Testis (tissue), 3 donors: Measurements from ENCODE around the gene TMEM109. TPM values are rescaled to one million over a fixed set of nuclear protein-coding genes. Genes with fewer than 3 reads are reported as not detected.
A peak's percentile ranks its signal among the peaks of the same experiment; 100 is the strongest.

Experiments used
- DNase-seq: peaks from one replicate; pipeline ENCODE4 v3.0.0-alpha.2; 2019
- H3K27ac ChIP-seq, 2 donors: fragments of 200-600 bp; sonication (generic); one replicate each; pipeline ENCODE4 v1.5.1; 2019
- H3K27me3 ChIP-seq: fragments of 200-600 bp; sonication (generic); one replicate; pipeline ENCODE4 v1.5.1; 2019
- H3K36me3 ChIP-seq: fragments of 200-600 bp; sonication (generic); one replicate; pipeline ENCODE4 v1.5.1; 2017; ENCODE audit warnings: low read depth; ENCODE audit errors: missing control alignments
- H3K4me1 ChIP-seq: fragments of 200-600 bp; sonication (generic); one replicate; pipeline ENCODE4 v1.5.1; 2019
- H3K4me3 ChIP-seq, 2 donors: fragments of 200-600 bp; sonication (generic); one replicate each; pipeline ENCODE4 v1.5.1; 2017 to 2019
- H3K9me3 ChIP-seq: fragments of 200-600 bp; sonication (generic); one replicate; pipeline ENCODE4 v1.5.1; 2017
- POLR2A ChIP-seq: fragments of 450-650 bp; IDR thresholded peaks from one replicate; pipeline ENCODE4 v1.6.1; 2017; ENCODE audit warnings: antibody characterized with exemption, mild to moderate bottlenecking, moderate library complexity
- WGBS, 2 donors: methylation state at CpG; one replicate each; pipeline ENCODE4 v1.1.5; 2018; 5-methylcytosine and 5-hydroxymethylcytosine counted together
- intact Hi-C: fragments of 100-400 bp; cut with DNase I; formaldehyde crosslinking; loops from one replicate; pipeline ENCODE4 v1.15.1; 2023; ENCODE audit warnings: low total_unique reads
- polyA plus RNA-seq: library from polyadenylated mRNA; stranded (reverse); fragments of 350-450 nt; fragmentation: Illumina TruSeq; extraction: RNeasy Lipid Tissue Mini Kit (QIAGEN cat#74804); gene quantifications from one replicate; pipeline ENCODE4 v1.2.3, GENCODE V29; 2014; ENCODE audit warnings: low read depth, low replicate concordance; ENCODE audit not compliant: insufficient read depth
- total RNA-seq, 2 donors: library from RNA; depleted of rRNA; stranded (reverse); fragments of >200 nt; gene quantifications; one replicate each; pipeline ENCODE4 v1.2.3, GENCODE V29; 2016
- TF ChIP-seq, protein P1 (sequence below), 3 experiments: fragments of 450-650 bp in 2 of 3; fragments of 200-600 bp in 1 of 3; sonication (generic) in 1 of 3; IDR thresholded peaks; one replicate each; pipeline ENCODE4 v1.5.1; 2016 to 2019; ENCODE audit warnings: antibody characterized with exemption in 3 of 3, mild to moderate bottlenecking in 2 of 3, moderate library complexity in 1 of 3

The TMEM109 gene
- total and polyA plus RNA-seq, 3 donors from 2014 or later = 28.1 to 59.1 (median 46.7) TPM

DNA sequence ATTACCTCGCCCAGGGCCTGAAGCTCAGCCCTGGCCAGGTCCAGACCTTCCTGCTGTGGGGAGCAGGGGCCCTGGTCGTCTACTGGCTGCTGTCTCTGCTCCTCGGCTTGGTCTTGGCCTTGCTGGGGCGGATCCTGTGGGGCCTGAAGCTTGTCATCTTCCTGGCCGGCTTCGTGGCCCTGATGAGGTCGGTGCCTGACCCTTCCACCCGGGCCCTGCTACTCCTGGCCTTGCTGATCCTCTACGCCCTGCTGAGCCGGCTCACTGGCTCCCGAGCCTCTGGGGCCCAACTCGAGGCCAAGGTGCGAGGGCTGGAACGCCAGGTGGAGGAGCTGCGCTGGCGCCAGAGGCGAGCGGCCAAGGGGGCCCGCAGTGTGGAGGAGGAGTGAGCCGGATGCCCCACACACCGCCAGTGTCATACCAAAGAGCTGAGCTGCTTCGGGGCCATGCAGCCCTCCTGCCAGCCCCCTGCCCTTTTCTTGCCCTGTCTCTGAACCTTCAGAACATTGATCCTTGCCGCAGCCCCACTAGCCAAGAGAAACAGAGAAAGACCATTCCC, 7.9 kb downstream of the TMEM109 start:
- Histone ChIP-seq H3K4me1 (peaks cover 18% of the 10 kb centered on the region), H3K27me3 (no peaks in the 10 kb centered on the region), H3K4me3 (no peak overlapping the region), H3K9me3 (no peaks in the 10 kb centered on the region), H3K27ac (no peak overlapping the region), H3K36me3 (no peaks in the 10 kb centered on the region)
- DNase-seq = no peak
- WGBS, 2 donors = 67 to 86% methylated on average over 6 to 23 of the region's 23 CpGs
- no peak for TF ChIP-seq POLR2A
- intact Hi-C loops = no loop called here

DNA sequence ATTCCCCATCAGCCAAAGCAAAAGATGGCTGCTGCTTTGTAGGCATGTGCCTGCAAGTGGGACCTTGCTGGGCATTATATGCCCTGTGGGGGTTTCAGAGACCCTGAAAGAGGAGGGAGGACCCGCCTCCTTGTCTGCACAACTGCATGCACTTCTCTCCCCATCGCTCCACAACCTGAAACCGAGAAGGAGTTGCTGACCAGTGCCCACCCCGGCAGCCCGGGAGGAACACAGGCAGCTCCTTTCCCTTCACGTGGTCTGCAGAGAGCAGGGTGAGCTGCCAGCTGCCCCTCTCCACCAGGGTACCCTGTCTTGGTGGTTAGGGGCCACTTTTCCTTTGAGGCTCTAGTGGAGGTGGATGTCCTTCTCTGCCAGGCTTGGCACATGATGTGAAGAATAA, 8.9 kb downstream of the TMEM109 start:
- no peak overlapping the region for H3K4me3 ChIP-seq
- no peak overlapping the region for H3K27ac ChIP-seq
- 73 to 85% methylated on average over 6 of the region's 6 CpGs for WGBS, 2 donors
- no peaks in the 10 kb centered on the region for H3K36me3 ChIP-seq
- peaks cover 15% of the 10 kb centered on the region for H3K4me1 ChIP-seq
- no peak for DNase-seq
- TF ChIP-seq, protein P1, sequence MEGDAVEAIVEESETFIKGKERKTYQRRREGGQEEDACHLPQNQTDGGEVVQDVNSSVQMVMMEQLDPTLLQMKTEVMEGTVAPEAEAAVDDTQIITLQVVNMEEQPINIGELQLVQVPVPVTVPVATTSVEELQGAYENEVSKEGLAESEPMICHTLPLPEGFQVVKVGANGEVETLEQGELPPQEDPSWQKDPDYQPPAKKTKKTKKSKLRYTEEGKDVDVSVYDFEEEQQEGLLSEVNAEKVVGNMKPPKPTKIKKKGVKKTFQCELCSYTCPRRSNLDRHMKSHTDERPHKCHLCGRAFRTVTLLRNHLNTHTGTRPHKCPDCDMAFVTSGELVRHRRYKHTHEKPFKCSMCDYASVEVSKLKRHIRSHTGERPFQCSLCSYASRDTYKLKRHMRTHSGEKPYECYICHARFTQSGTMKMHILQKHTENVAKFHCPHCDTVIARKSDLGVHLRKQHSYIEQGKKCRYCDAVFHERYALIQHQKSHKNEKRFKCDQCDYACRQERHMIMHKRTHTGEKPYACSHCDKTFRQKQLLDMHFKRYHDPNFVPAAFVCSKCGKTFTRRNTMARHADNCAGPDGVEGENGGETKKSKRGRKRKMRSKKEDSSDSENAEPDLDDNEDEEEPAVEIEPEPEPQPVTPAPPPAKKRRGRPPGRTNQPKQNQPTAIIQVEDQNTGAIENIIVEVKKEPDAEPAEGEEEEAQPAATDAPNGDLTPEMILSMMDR (IDR thresholded peaks at IDR 0.05) = no peak
- no peak for TF ChIP-seq POLR2A
- intact Hi-C loops = no loop called here
- H3K9me3 ChIP-seq = no peaks in the 10 kb centered on the region
- H3K27me3 ChIP-seq = no peaks in the 10 kb centered on the region

DNA sequence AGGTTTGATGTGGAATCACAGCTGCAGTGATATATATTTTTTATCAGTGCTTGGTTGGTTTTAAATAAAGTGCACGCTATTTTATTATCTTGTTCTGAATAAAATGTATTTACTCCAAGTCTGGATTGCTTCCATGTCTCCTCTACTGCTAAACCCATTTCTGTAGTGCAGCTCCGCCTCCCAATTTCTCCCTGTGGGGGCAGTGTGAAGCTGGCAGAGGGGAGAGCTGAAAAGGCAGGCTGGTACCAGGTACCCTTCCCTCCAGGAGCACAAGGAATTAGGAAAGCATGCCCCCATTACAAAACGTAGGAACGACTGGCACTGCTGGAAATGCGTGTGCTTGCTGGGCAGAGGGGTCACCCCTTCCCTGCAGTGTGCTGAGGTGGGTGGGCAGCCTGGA, 9.4 kb downstream of the TMEM109 start:
- WGBS, 2 donors = 69 to 70% methylated on average over 4 to 5 of the region's 5 CpGs
- H3K27ac ChIP-seq = no peak overlapping the region
- peaks cover 15% of the 10 kb centered on the region for H3K4me1 ChIP-seq
- no peak for DNase-seq
- H3K27me3 ChIP-seq = no peaks in the 10 kb centered on the region
- TF ChIP-seq POLR2A = no peak
- TF ChIP-seq, protein P1 (IDR thresholded peaks at IDR 0.05) = no peak
- no peaks in the 10 kb centered on the region for H3K36me3 ChIP-seq
- intact Hi-C loops = no loop called here
- H3K9me3 ChIP-seq = no peaks in the 10 kb centered on the region
- H3K4me3 ChIP-seq = no peak overlapping the region

DNA sequence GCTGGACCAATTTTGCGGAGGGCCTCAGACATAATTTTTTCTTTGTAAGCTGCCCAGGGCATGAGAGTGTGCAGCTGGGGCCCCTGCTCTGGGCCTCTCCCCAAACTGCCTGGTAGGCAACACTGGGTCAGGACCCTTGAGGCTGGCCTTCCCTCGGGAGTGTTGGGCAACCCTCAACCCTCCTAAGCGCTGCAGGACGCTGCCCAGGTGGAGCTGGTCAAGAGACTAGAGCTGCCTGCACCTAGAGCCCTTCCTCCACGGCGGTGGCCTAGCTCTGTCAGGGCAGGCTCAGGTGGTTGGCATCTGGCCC, 9.8 kb downstream of the TMEM109 start:
- intact Hi-C loops = no loop called here
- TF ChIP-seq, protein P1 (IDR thresholded peaks at IDR 0.05) = no peak
- TF ChIP-seq POLR2A = no peak

DNA sequence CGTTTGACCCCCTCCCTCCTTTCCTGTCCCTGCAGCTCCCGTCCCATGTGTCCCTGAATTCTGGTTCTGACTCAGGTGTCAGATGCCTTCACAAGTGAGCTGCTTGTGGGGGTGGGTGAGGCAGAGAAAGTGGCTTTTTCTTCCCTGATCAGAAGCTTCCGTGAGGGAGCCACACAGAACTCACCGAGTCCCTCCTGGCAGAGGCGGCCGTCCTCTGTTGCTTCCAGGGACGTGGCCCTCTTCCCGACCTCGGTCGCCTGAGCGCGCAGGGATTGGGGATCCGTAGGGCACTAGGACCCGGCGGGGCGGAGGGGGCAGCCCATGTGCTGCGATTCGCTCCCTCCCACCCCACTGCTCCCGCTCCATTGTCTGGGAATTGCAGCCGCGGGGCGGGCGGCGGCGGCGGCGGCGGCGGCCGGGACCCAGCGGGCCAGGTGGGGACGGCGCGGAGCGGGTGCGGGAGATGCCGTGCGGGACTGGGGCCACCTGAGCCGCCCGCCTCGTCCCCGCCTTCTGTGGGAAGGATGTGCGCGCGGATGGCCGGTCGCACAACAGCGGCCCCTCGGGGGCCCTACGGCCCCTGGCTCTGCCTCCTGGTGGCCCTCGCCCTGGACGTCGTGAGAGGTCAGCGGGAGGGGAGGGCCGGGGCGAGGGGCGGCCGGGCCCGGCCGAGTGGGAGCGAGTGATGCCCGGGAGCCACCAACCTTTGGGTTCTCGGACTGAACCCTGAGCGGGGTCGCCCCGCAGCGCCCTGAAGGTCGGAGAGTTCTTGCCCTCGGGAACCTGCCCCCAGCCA, 10.3 kb downstream of the TMEM109 start, which contains the start of gene TMEM132A:
Gene TMEM132A, plus strand, starts transcription at position 351 of the 796 bp plus-strand sequence. Its CDS starts 174 bp downstream, at position 525.
- Histone ChIP-seq H3K27me3 (no peaks in the 10 kb centered on the region), H3K27ac (no peak within 1 kb of the TSS), H3K36me3 (no peaks in the 10 kb centered on the region), H3K9me3 (no peaks in the 10 kb centered on the region), H3K4me1 (peaks cover 15% of the 10 kb centered on the region), H3K4me3 (peak within 1 kb of the TSS; percentile 58 to 65)
- TF ChIP-seq, protein P1 (IDR thresholded peaks at IDR 0.05) = no peak
- TF ChIP-seq POLR2A = no peak
- 0 to 1% methylated on average over 9 to 54 of the region's 69 CpGs for WGBS, 2 donors
- intact Hi-C loops = no loop called here
- peak; percentile 91 for DNase-seq

More for the DNA sequence above, 9.8 kb downstream of the TMEM109 start:
- Histone ChIP-seq H3K27ac (no peak overlapping the region), H3K36me3 (no peaks in the 10 kb centered on the region), H3K9me3 (no peaks in the 10 kb centered on the region), H3K4me3 (no peak overlapping the region), H3K4me1 (peaks cover 15% of the 10 kb centered on the region), H3K27me3 (no peaks in the 10 kb centered on the region)
- DNase-seq = no peak
- 21 to 35% methylated on average over 2 to 6 of the region's 6 CpGs for WGBS, 2 donors
